ENCODE data around the gene PPM1M. TPM values are rescaled to one million over a fixed set of nuclear protein-coding genes. Genes with fewer than 3 reads are reported as not detected.

The PPM1M gene
- total and polyA plus RNA-seq, 10 of the 15 experiments (the other 5 are each of a cell fraction or from before 2014, with no cell fraction given) = 7.3 to 24.8 (median 15.8) TPM

DNA sequence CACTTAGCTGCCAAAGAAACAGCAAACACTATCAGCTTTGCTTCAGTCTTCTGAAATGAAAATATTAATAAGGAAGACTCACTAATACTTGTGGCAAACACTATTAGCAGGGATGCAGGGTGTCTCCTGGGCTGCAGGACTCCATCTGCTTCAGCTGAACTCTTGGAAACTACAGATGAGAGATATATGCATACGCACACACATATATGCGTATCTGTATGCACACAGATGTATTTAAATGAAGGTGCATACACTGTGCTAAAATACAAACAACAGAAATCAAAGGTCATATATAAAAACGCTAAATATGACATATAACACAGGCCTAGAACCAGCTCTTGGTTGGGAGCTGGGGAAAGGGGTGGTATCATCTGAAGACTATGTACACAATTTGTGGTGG lies 10.6 kb downstream of the PPM1M start:
- no TSS peak for BruUV-seq (replicated peaks)
- Histone ChIP-seq H3K4me3 (no peak overlapping the region), H4K20me1 (ENCODE audit: control insufficient read depth, insufficient read depth) (no peaks in the 10 kb centered on the region), H3K27ac (ENCODE audit: control insufficient read depth, insufficient read depth) (no peak overlapping the region), H2AFZ (ENCODE audit: control insufficient read depth, low read depth, low read length) (no peak overlapping the region), H3K36me3 (ENCODE audit: control insufficient read depth in 2 of 2, insufficient read depth in 2 of 2, low read length in 1 of 2) (peaks cover 34 to 50% of the 10 kb centered on the region in 2 experiments), H3K9ac (ENCODE audit: control insufficient read depth, insufficient read depth, low read length) (no peak overlapping the region), H3K4me2 (ENCODE audit: control insufficient read depth, insufficient read depth) (no peak overlapping the region), H3K79me2 (ENCODE audit: control insufficient read depth, insufficient read depth, low read length) (peaks cover 4% of the 10 kb centered on the region), H3K4me1 (ENCODE audit: control insufficient read depth, insufficient read depth, low read length) (peaks cover 18% of the 10 kb centered on the region), H3K9me3 (replicated peaks; ENCODE audit: control insufficient read depth, insufficient read depth, low read length) (no peaks in the 10 kb centered on the region), H3K27me3 (replicated peaks in 1 of 2; ENCODE audit: control insufficient read depth in 2 of 2, insufficient read depth in 2 of 2, low read length in 1 of 2) (no peaks in the 10 kb centered on the region)
- ATAC-seq (no peak), DNase-seq (ENCODE audit: low read depth, low spot score) (no peak), FAIRE-seq (no peak)
- ChIA-PET RAD21 (ENCODE audit: unreplicated experiment) (interaction anchor here (0.7 kb wide), 1 partner anchor 10 kb away, joined by 3 read pairs; no protein-coding TSS in a partner anchor), POLR2A (interaction anchor here (1.0 kb wide), 1 partner anchor 13 kb away, joined by 3 read pairs; no protein-coding TSS in a partner anchor), CTCF (interaction anchor here (1.9 kb wide), 1 partner anchor 25 kb away, joined by 9 read pairs; no protein-coding TSS in a partner anchor), SMC1A (ENCODE audit: uncharacterized antibody, unreplicated experiment) (interaction anchor here (0.6 to 1.7 kb wide), 3 partner anchors 15 to 84 kb away, joined by 3 to 4 read pairs (median 3); no protein-coding TSS in a partner anchor)
- in situ Hi-C loops (cut with MboI) (no loop called here), intact Hi-C loops (cut with micrococcal nuclease; ENCODE audit: unreplicated experiment) (no loop called here)
- 78% methylated on average over 3 of the region's 3 CpGs for WGBS (ENCODE audit: insufficient coverage, insufficient replicate concordance, low lambda C conversion rate, missing lambda C conversion rate)
- TF ChIP-seq MYC (IDR thresholded peaks at IDR 0.05; ENCODE audit: insufficient read depth, insufficient read length, insufficient replicate concordance, low read length, severe bottlenecking) (no peak), DPF2 (IDR thresholded peaks at IDR 0.05) (no peak), CHD2 (IDR thresholded peaks at IDR 0.05; ENCODE audit: borderline replicate concordance, low read depth, low read length) (no peak), NR2C1 (IDR thresholded peaks at IDR 0.05) (no peak), BRCA1 (IDR thresholded peaks at IDR 0.05; ENCODE audit: low read depth, low read length) (no peak), HDAC2 (IDR thresholded peaks at IDR 0.05) (no peak), JUND (IDR thresholded peaks at IDR 0.05; ENCODE audit: low read depth, low read length) (no peak), YY1 (IDR thresholded peaks at IDR 0.05; ENCODE audit: low read depth, low read length) (no peak)
- TF ChIP-seq, protein P1, sequence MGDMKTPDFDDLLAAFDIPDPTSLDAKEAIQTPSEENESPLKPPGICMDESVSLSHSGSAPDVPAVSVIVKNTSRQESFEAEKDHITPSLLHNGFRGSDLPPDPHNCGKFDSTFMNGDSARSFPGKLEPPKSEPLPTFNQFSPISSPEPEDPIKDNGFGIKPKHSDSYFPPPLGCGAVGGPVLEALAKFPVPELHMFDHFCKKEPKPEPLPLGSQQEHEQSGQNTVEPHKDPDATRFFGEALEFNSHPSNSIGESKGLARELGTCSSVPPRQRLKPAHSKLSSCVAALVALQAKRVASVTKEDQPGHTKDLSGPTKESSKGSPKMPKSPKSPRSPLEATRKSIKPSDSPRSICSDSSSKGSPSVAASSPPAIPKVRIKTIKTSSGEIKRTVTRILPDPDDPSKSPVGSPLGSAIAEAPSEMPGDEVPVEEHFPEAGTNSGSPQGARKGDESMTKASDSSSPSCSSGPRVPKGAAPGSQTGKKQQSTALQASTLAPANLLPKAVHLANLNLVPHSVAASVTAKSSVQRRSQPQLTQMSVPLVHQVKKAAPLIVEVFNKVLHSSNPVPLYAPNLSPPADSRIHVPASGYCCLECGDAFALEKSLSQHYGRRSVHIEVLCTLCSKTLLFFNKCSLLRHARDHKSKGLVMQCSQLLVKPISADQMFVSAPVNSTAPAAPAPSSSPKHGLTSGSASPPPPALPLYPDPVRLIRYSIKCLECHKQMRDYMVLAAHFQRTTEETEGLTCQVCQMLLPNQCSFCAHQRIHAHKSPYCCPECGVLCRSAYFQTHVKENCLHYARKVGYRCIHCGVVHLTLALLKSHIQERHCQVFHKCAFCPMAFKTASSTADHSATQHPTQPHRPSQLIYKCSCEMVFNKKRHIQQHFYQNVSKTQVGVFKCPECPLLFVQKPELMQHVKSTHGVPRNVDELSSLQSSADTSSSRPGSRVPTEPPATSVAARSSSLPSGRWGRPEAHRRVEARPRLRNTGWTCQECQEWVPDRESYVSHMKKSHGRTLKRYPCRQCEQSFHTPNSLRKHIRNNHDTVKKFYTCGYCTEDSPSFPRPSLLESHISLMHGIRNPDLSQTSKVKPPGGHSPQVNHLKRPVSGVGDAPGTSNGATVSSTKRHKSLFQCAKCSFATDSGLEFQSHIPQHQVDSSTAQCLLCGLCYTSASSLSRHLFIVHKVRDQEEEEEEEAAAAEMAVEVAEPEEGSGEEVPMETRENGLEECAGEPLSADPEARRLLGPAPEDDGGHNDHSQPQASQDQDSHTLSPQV (IDR thresholded peaks at IDR 0.05) = no peak
- TF ChIP-seq, protein P2, sequence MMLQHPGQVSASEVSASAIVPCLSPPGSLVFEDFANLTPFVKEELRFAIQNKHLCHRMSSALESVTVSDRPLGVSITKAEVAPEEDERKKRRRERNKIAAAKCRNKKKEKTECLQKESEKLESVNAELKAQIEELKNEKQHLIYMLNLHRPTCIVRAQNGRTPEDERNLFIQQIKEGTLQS (IDR thresholded peaks at IDR 0.05; ENCODE audit: borderline replicate concordance, extremely low read depth, low read depth, low read length) = no peak
- TF ChIP-seq, protein P3, sequence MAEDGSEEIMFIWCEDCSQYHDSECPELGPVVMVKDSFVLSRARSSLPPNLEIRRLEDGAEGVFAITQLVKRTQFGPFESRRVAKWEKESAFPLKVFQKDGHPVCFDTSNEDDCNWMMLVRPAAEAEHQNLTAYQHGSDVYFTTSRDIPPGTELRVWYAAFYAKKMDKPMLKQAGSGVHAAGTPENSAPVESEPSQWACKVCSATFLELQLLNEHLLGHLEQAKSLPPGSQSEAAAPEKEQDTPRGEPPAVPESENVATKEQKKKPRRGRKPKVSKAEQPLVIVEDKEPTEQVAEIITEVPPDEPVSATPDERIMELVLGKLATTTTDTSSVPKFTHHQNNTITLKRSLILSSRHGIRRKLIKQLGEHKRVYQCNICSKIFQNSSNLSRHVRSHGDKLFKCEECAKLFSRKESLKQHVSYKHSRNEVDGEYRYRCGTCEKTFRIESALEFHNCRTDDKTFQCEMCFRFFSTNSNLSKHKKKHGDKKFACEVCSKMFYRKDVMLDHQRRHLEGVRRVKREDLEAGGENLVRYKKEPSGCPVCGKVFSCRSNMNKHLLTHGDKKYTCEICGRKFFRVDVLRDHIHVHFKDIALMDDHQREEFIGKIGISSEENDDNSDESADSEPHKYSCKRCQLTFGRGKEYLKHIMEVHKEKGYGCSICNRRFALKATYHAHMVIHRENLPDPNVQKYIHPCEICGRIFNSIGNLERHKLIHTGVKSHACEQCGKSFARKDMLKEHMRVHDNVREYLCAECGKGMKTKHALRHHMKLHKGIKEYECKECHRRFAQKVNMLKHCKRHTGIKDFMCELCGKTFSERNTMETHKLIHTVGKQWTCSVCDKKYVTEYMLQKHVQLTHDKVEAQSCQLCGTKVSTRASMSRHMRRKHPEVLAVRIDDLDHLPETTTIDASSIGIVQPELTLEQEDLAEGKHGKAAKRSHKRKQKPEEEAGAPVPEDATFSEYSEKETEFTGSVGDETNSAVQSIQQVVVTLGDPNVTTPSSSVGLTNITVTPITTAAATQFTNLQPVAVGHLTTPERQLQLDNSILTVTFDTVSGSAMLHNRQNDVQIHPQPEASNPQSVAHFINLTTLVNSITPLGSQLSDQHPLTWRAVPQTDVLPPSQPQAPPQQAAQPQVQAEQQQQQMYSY (CRISPR knock-in tag; IDR thresholded peaks at IDR 0.05) = no peak
- TF ChIP-seq, protein P4, sequence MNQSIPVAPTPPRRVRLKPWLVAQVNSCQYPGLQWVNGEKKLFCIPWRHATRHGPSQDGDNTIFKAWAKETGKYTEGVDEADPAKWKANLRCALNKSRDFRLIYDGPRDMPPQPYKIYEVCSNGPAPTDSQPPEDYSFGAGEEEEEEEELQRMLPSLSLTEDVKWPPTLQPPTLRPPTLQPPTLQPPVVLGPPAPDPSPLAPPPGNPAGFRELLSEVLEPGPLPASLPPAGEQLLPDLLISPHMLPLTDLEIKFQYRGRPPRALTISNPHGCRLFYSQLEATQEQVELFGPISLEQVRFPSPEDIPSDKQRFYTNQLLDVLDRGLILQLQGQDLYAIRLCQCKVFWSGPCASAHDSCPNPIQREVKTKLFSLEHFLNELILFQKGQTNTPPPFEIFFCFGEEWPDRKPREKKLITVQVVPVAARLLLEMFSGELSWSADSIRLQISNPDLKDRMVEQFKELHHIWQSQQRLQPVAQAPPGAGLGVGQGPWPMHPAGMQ (IDR thresholded peaks at IDR 0.05; ENCODE audit: borderline replicate concordance) = no peak
- TF ChIP-seq, protein P5, sequence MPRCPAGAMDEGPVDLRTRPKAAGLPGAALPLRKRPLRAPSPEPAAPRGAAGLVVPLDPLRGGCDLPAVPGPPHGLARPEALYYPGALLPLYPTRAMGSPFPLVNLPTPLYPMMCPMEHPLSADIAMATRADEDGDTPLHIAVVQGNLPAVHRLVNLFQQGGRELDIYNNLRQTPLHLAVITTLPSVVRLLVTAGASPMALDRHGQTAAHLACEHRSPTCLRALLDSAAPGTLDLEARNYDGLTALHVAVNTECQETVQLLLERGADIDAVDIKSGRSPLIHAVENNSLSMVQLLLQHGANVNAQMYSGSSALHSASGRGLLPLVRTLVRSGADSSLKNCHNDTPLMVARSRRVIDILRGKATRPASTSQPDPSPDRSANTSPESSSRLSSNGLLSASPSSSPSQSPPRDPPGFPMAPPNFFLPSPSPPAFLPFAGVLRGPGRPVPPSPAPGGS (IDR thresholded peaks at IDR 0.05; ENCODE audit: borderline replicate concordance, insufficient read depth, low read depth, low read length, poor library complexity, severe bottlenecking) = no peak
